GM13977 (cell line): ENCODE results near the gene WWOX.

Experiments
- DNase-seq: peaks from one replicate; pipeline ENCODE4 v3.0.0; 2012; ENCODE audit warnings: low spot score
- CTCF ChIP-seq: IDR thresholded peaks from 2 replicates; pipeline ENCODE4 v1.5.1; 2012; ENCODE audit warnings: mild to moderate bottlenecking, control low read depth; ENCODE audit not compliant: insufficient read depth; ENCODE audit errors: extremely low read depth, missing control alignments
- in situ Hi-C: fragments of 300-500 bp; cut with MboI; formaldehyde crosslinking; loops from one replicate; pipeline ENCODE4 v1.12.0; 2022; ENCODE audit warnings: low sequenced_read_pairs, low pct_unique_long_range_greater_than_20kb, mixed read lengths, inconsistent platforms; ENCODE audit not compliant: unreplicated experiment

Gene WWOX

GRCh38 chr16:78235168-78235800, 135.8 kb downstream of the WWOX start:
- TF ChIP-seq CTCF = peak; percentile 92
- peak; percentile 68 for DNase-seq
- in situ Hi-C loops = loop anchor here (10.0 kb wide), 1 partner anchor 110 kb away; no protein-coding TSS in a partner anchor

- in situ Hi-C loops = loop anchor here (10.0 kb wide), 1 partner anchor 111 kb away; no protein-coding TSS in a partner anchor
- DNase-seq = no peak
- no peak for TF ChIP-seq CTCF
Observed at GRCh38 chr16:78235876-78236275, 136.4 kb downstream of the WWOX start.

- TF ChIP-seq CTCF = no peak
- in situ Hi-C loops = loop anchor here (10.0 kb wide), 1 partner anchor 113 kb away; no protein-coding TSS in a partner anchor
Observed at GRCh38 chr16:78237841-78238240, 138.4 kb downstream of the WWOX start.

GRCh38 chr16:78240459-78241222, 141.2 kb downstream of the WWOX start:
- DNase-seq = no peak
- TF ChIP-seq CTCF = no peak
- in situ Hi-C loops = no loop called here

More at GRCh38 chr16:78237841-78238240, 138.4 kb downstream of the WWOX start:
- no peak for DNase-seq

GRCh38 chr16:78242239-78242630, 142.8 kb downstream of the WWOX start:
- no peak for DNase-seq
- in situ Hi-C loops = no loop called here
- no peak for TF ChIP-seq CTCF

- DNase-seq = no peak
- in situ Hi-C loops = no loop called here
- TF ChIP-seq CTCF = no peak
Observed at GRCh38 chr16:78244131-78244895, 144.9 kb downstream of the WWOX start.
